HepG2 (cell line): ENCODE measurements around the gene AFF1. TPM values are rescaled to one million over a fixed set of nuclear protein-coding genes. Genes with fewer than 3 reads are reported as not detected.

Source experiments
- ATM ChIP-seq: fragments of 450-650 bp; IDR thresholded peaks from 2 replicates; pipeline ENCODE4 v1.7.1; 2017; ENCODE audit warnings: mild to moderate bottlenecking, borderline replicate concordance
- HCFC1 ChIP-seq: fragments of 150-350 bp; IDR thresholded peaks from 2 replicates; pipeline ENCODE4 v1.6.1; 2014; ENCODE audit warnings: low read depth, low read length
- MLXIP ChIP-seq: sonication (generic); formaldehyde crosslinking; IDR thresholded peaks from 2 replicates; pipeline ENCODE4 v1.9.0; 2021; ENCODE audit warnings: missing genetic modification reagents, borderline replicate concordance
- MXD4 ChIP-seq: IDR thresholded peaks from 2 replicates; pipeline ENCODE4 v1.6.1; 2016; ENCODE audit warnings: mild to moderate bottlenecking, missing biosample characterization, missing genetic modification reagents
- PCBP1 ChIP-seq: fragments of 200-400 bp; formaldehyde crosslinking; IDR thresholded peaks from 2 replicates; pipeline ENCODE4 v1.6.1; 2017; ENCODE audit warnings: mild to moderate bottlenecking, low read depth, low read length, borderline replicate concordance
- PHF20 ChIP-seq: sonication (generic); formaldehyde crosslinking; IDR thresholded peaks from 2 replicates; pipeline ENCODE4 v1.5.0; 2020; ENCODE audit warnings: mild to moderate bottlenecking, missing genetic modification reagents
- SNAPC2 ChIP-seq: sonication (generic); formaldehyde crosslinking; IDR thresholded peaks from 2 replicates; pipeline ENCODE4 v1.8.1; 2022; ENCODE audit warnings: mild to moderate bottlenecking, missing genetic modification reagents
- TCF7L2 ChIP-seq: IDR thresholded peaks from 2 replicates; pipeline ENCODE4 v1.6.1; 2011; ENCODE audit warnings: mild to moderate bottlenecking, low read depth, low read length, moderate library complexity
- ZHX1 ChIP-seq: sonication (generic); formaldehyde crosslinking; IDR thresholded peaks from 2 replicates; pipeline ENCODE4 v1.8.1; 2022; ENCODE audit warnings: low read depth, mild to moderate bottlenecking, missing genetic modification reagents
- ZNF142 ChIP-seq: sonication (generic); formaldehyde crosslinking; IDR thresholded peaks from 2 replicates; pipeline ENCODE4 v1.4.0; 2020; ENCODE audit warnings: missing genetic modification reagents
- ZNF180 ChIP-seq: sonication (generic); formaldehyde crosslinking; IDR thresholded peaks from 2 replicates; pipeline ENCODE4 v1.4.0; 2020; ENCODE audit warnings: low read depth, missing genetic modification reagents, borderline replicate concordance
- ZNF431 ChIP-seq: sonication (generic); formaldehyde crosslinking; IDR thresholded peaks from 2 replicates; pipeline ENCODE4 v1.9.0; 2022; ENCODE audit warnings: missing genetic modification reagents, low read depth, mild to moderate bottlenecking, borderline replicate concordance
- ZNF569 ChIP-seq: sonication (generic); formaldehyde crosslinking; IDR thresholded peaks from 2 replicates; pipeline ENCODE4 v1.5.0; 2020; ENCODE audit warnings: mild to moderate bottlenecking, missing genetic modification reagents, moderate library complexity, borderline replicate concordance
- ZSCAN9 ChIP-seq: IDR thresholded peaks from 2 replicates; pipeline ENCODE4 v1.6.1; 2016; ENCODE audit warnings: borderline replicate concordance
- polyA plus RNA-seq, 8 experiments: library from polyadenylated mRNA; depleted of rRNA in 3 of 8; stranded (reverse) in 7 of 8; unstranded in 1 of 8; fragments of >200 nt; fragmentation: Illumina TruSeq in 4 of 8; extraction: Trizol in 4 of 8; gene quantifications; 2 replicates each; pipeline versions ENCODE4 v1.2.1 to v1.2.3, GENCODE V29; 2011 to 2016; ENCODE audit warnings: low read depth in 4 of 8, missing spikeins in 1 of 8, mixed read lengths in 1 of 8; ENCODE audit not compliant: insufficient read depth in 1 of 8
- total RNA-seq, 5 experiments: library from RNA; depleted of rRNA; stranded (reverse); fragments of >200 nt; fragmentation: Illumina TruSeq; extraction: Trizol; gene quantifications; 2 replicates each; pipeline ENCODE4 v1.2.3, GENCODE V29; 2016; ENCODE audit warnings: low read depth in 1 of 5
- TF ChIP-seq, protein P1 (sequence below): sonication (generic); formaldehyde crosslinking; IDR thresholded peaks from 2 replicates; pipeline ENCODE4 v1.8.0; 2022; ENCODE audit warnings: mild to moderate bottlenecking, missing genetic modification reagents

The AFF1 gene
- total and polyA plus RNA-seq, 2 of the 13 experiments (the other 11 are each of a cell fraction or from before 2014, with no cell fraction given) = 15.5 to 15.9 TPM

- TF ChIP-seq ATM (no peak), ZHX1 (CRISPR knock-in tag) (no peak), TCF7L2 (no peak), PCBP1 (no peak), SNAPC2 (CRISPR knock-in tag) (peak; percentile 82; the same call in 1 of the 2 replicates), ZNF180 (CRISPR knock-in tag) (no peak), ZSCAN9 (CRISPR knock-in tag) (no peak), ZNF142 (CRISPR knock-in tag) (peak; percentile 25; the same call in 1 of the 2 replicates), HCFC1 (no peak), ZNF569 (CRISPR knock-in tag) (no peak), ZNF431 (0 out of 2 replicates have a peak, but pooled peaks have one; percentile 38), PHF20 (CRISPR knock-in tag) (no peak), MLXIP (CRISPR knock-in tag) (no peak), MXD4 (CRISPR knock-in tag) (no peak)
- TF ChIP-seq, protein P1, sequence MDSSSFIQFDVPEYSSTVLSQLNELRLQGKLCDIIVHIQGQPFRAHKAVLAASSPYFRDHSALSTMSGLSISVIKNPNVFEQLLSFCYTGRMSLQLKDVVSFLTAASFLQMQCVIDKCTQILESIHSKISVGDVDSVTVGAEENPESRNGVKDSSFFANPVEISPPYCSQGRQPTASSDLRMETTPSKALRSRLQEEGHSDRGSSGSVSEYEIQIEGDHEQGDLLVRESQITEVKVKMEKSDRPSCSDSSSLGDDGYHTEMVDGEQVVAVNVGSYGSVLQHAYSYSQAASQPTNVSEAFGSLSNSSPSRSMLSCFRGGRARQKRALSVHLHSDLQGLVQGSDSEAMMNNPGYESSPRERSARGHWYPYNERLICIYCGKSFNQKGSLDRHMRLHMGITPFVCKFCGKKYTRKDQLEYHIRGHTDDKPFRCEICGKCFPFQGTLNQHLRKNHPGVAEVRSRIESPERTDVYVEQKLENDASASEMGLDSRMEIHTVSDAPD (CRISPR knock-in tag) = no peak
Observed at GRCh38 chr4:86935853-86936733, 1.3 kb downstream of the AFF1 start (continued).
